ENCODE results near the gene UCK1.

DNA sequence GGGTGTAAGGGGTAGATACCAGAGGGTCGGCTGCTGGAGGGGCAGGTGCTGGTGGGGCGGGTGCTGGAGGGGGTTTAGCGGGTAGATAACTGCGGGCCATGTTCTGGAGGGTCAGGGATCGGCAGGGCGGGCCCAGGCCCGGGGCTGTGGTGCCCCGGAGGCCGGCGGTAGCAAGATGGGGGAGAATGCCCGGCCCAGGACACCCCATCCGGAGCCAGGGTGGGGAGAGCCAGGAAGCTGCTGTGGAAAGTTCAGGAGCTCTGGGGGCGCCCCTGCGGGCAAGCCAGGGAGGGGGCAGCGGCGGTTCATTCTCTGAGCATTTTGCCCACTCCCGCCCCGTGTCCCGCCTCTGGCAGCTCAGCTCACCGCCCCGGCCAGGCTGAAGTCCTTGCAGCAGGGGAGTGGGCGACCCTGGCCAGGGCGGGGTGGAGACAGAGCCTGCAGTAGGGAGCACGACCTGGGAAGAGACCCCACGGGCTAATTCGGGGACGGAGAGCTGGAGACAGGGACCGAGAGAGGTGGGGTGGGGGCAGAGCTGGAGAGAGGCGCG is 14.8 kb upstream of the UCK1 start:
- TF ChIP-seq, protein P1, sequence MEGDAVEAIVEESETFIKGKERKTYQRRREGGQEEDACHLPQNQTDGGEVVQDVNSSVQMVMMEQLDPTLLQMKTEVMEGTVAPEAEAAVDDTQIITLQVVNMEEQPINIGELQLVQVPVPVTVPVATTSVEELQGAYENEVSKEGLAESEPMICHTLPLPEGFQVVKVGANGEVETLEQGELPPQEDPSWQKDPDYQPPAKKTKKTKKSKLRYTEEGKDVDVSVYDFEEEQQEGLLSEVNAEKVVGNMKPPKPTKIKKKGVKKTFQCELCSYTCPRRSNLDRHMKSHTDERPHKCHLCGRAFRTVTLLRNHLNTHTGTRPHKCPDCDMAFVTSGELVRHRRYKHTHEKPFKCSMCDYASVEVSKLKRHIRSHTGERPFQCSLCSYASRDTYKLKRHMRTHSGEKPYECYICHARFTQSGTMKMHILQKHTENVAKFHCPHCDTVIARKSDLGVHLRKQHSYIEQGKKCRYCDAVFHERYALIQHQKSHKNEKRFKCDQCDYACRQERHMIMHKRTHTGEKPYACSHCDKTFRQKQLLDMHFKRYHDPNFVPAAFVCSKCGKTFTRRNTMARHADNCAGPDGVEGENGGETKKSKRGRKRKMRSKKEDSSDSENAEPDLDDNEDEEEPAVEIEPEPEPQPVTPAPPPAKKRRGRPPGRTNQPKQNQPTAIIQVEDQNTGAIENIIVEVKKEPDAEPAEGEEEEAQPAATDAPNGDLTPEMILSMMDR (conservative IDR thresholded peaks at IDR 0.05), result no peak
- no peak for TF ChIP-seq ZFX (IDR thresholded peaks at IDR 0.05)
